Measurements from ENCODE around the gene AHRR.

Gene AHRR

GRCh38 chr5:453725-454481, 132.4 kb downstream of the AHRR start:
- Histone ChIP-seq H3K36me3 (ENCODE audit: control insufficient read depth in 2 of 2, insufficient read depth in 2 of 2, low read length in 2 of 2) (peaks cover 57 to 64% of the 10 kb centered on the region in 2 donors), H3K9me3 (ENCODE audit: control insufficient read depth in 2 of 2, low read length in 2 of 2) (peaks cover 0 to 8% of the 10 kb centered on the region in 2 donors), H3K27ac (ENCODE audit: low read length) (no peak overlapping the region), H3K4me1 (ENCODE audit: control insufficient read depth, insufficient read depth, low read length) (no peaks in the 10 kb centered on the region), H3K27me3 (ENCODE audit: control insufficient read depth in 1 of 2, insufficient read depth in 2 of 2, low read length in 2 of 2) (no peaks in the 10 kb centered on the region), H3K4me3 (ENCODE audit: low read length in 2 of 2) (no peak overlapping the region), H3K9ac (ENCODE audit: low read length in 2 of 2) (no peak overlapping the region)

GRCh38 chr5:454936-455335, 133.4 kb downstream of the AHRR start:
- Histone ChIP-seq H3K27ac (ENCODE audit: low read length) (no peak overlapping the region), H3K4me3 (ENCODE audit: low read length in 2 of 2) (no peak overlapping the region), H3K27me3 (ENCODE audit: control insufficient read depth in 1 of 2, insufficient read depth in 2 of 2, low read length in 2 of 2) (no peaks in the 10 kb centered on the region), H3K9ac (ENCODE audit: low read length in 2 of 2) (no peak overlapping the region), H3K36me3 (ENCODE audit: control insufficient read depth in 2 of 2, insufficient read depth in 2 of 2, low read length in 2 of 2) (peaks cover 56 to 63% of the 10 kb centered on the region in 2 donors), H3K9me3 (ENCODE audit: control insufficient read depth in 2 of 2, low read length in 2 of 2) (peaks cover 0 to 8% of the 10 kb centered on the region in 2 donors), H3K4me1 (ENCODE audit: control insufficient read depth, insufficient read depth, low read length) (no peaks in the 10 kb centered on the region)

GRCh38 chr5:455806-456205, 134.3 kb downstream of the AHRR start:
- Histone ChIP-seq H3K9me3 (ENCODE audit: control insufficient read depth in 2 of 2, low read length in 2 of 2) (peaks cover 0 to 8% of the 10 kb centered on the region in 2 donors), H3K9ac (ENCODE audit: low read length in 2 of 2) (no peak overlapping the region), H3K27ac (ENCODE audit: low read length) (no peak overlapping the region), H3K4me1 (ENCODE audit: control insufficient read depth, insufficient read depth, low read length) (no peaks in the 10 kb centered on the region), H3K4me3 (ENCODE audit: low read length in 2 of 2) (no peak overlapping the region), H3K36me3 (ENCODE audit: control insufficient read depth in 2 of 2, insufficient read depth in 2 of 2, low read length in 2 of 2) (peaks cover 63 to 65% of the 10 kb centered on the region in 2 donors), H3K27me3 (ENCODE audit: control insufficient read depth in 1 of 2, insufficient read depth in 2 of 2, low read length in 2 of 2) (no peaks in the 10 kb centered on the region)

- Histone ChIP-seq H3K4me1 (ENCODE audit: control insufficient read depth, insufficient read depth, low read length) (no peaks in the 10 kb centered on the region), H3K36me3 (ENCODE audit: control insufficient read depth in 2 of 2, insufficient read depth in 2 of 2, low read length in 2 of 2) (peaks cover 62 to 64% of the 10 kb centered on the region in 2 donors), H3K27me3 (ENCODE audit: control insufficient read depth in 1 of 2, insufficient read depth in 2 of 2, low read length in 2 of 2) (no peaks in the 10 kb centered on the region)
These were observed 135.1 kb downstream of the AHRR start for GRCh38 chr5:456351-457194.

GRCh38 chr5:457195-457961, 135.9 kb downstream of the AHRR start:
- no peaks in the 10 kb centered on the region for H3K9me3 ChIP-seq (ENCODE audit: control insufficient read depth in 2 of 2, low read length in 2 of 2)
- H3K4me1 ChIP-seq (ENCODE audit: control insufficient read depth, insufficient read depth, low read length), result no peaks in the 10 kb centered on the region
- H3K9ac ChIP-seq (ENCODE audit: low read length in 2 of 2), result no peak overlapping the region
- no peak overlapping the region for H3K4me3 ChIP-seq (ENCODE audit: low read length in 2 of 2)
- no peak overlapping the region for H3K27ac ChIP-seq (ENCODE audit: low read length)
- H3K36me3 ChIP-seq (ENCODE audit: control insufficient read depth in 2 of 2, insufficient read depth in 2 of 2, low read length in 2 of 2), result peaks cover 63 to 67% of the 10 kb centered on the region in 2 donors
- H3K27me3 ChIP-seq (ENCODE audit: control insufficient read depth in 1 of 2, insufficient read depth in 2 of 2, low read length in 2 of 2), result no peaks in the 10 kb centered on the region

More at GRCh38 chr5:456351-457194, 135.1 kb downstream of the AHRR start:
- Histone ChIP-seq H3K9me3 (ENCODE audit: control insufficient read depth in 2 of 2, low read length in 2 of 2) (peaks cover 0 to 5% of the 10 kb centered on the region in 2 donors), H3K27ac (ENCODE audit: low read length) (no peak overlapping the region), H3K9ac (ENCODE audit: low read length in 2 of 2) (no peak overlapping the region), H3K4me3 (ENCODE audit: low read length in 2 of 2) (no peak overlapping the region)

- H3K36me3 ChIP-seq (ENCODE audit: control insufficient read depth in 2 of 2, insufficient read depth in 2 of 2, low read length in 2 of 2), result peaks cover 55 to 60% of the 10 kb centered on the region in 2 donors
- H3K27ac ChIP-seq (ENCODE audit: low read length), result no peak overlapping the region
- H3K9me3 ChIP-seq (ENCODE audit: control insufficient read depth in 2 of 2, low read length in 2 of 2), result no peaks in the 10 kb centered on the region
- no peak overlapping the region for H3K9ac ChIP-seq (ENCODE audit: low read length in 2 of 2)
- H3K4me3 ChIP-seq (ENCODE audit: low read length in 2 of 2), result no peak overlapping the region
- no peaks in the 10 kb centered on the region for H3K4me1 ChIP-seq (ENCODE audit: control insufficient read depth, insufficient read depth, low read length)
- no peaks in the 10 kb centered on the region for H3K27me3 ChIP-seq (ENCODE audit: control insufficient read depth in 1 of 2, insufficient read depth in 2 of 2, low read length in 2 of 2)
These were observed 137.2 kb downstream of the AHRR start for GRCh38 chr5:458547-459353.

- H3K36me3 ChIP-seq (ENCODE audit: control insufficient read depth in 2 of 2, insufficient read depth in 2 of 2, low read length in 2 of 2), result peaks cover 54 to 61% of the 10 kb centered on the region in 2 donors
- no peaks in the 10 kb centered on the region for H3K4me1 ChIP-seq (ENCODE audit: control insufficient read depth, insufficient read depth, low read length)
These were observed 138.2 kb downstream of the AHRR start for GRCh38 chr5:459562-460272.

GRCh38 chr5:460273-460625, 138.7 kb downstream of the AHRR start:
- no peaks in the 10 kb centered on the region for H3K4me1 ChIP-seq (ENCODE audit: control insufficient read depth, insufficient read depth, low read length)
- peaks cover 54 to 57% of the 10 kb centered on the region in 2 donors for H3K36me3 ChIP-seq (ENCODE audit: control insufficient read depth in 2 of 2, insufficient read depth in 2 of 2, low read length in 2 of 2)
- H3K9me3 ChIP-seq (ENCODE audit: control insufficient read depth in 2 of 2, low read length in 2 of 2), result no peaks in the 10 kb centered on the region
- no peak overlapping the region for H3K27ac ChIP-seq (ENCODE audit: low read length)
- H3K9ac ChIP-seq (ENCODE audit: low read length in 2 of 2), result no peak overlapping the region
- no peaks in the 10 kb centered on the region for H3K27me3 ChIP-seq (ENCODE audit: control insufficient read depth in 1 of 2, insufficient read depth in 2 of 2, low read length in 2 of 2)
- no peak overlapping the region for H3K4me3 ChIP-seq (ENCODE audit: low read length in 2 of 2)

More at GRCh38 chr5:459562-460272, 138.2 kb downstream of the AHRR start:
- H3K4me3 ChIP-seq (ENCODE audit: low read length in 2 of 2), result no peak overlapping the region
- no peak overlapping the region for H3K9ac ChIP-seq (ENCODE audit: low read length in 2 of 2)
- no peak overlapping the region for H3K27ac ChIP-seq (ENCODE audit: low read length)
- H3K27me3 ChIP-seq (ENCODE audit: control insufficient read depth in 1 of 2, insufficient read depth in 2 of 2, low read length in 2 of 2), result no peaks in the 10 kb centered on the region
- H3K9me3 ChIP-seq (ENCODE audit: control insufficient read depth in 2 of 2, low read length in 2 of 2), result no peaks in the 10 kb centered on the region

GRCh38 chr5:462051-462481, 140.6 kb downstream of the AHRR start:
- H3K27me3 ChIP-seq (ENCODE audit: control insufficient read depth in 1 of 2, insufficient read depth in 2 of 2, low read length in 2 of 2), result no peaks in the 10 kb centered on the region
- peaks cover 52 to 60% of the 10 kb centered on the region in 2 donors for H3K36me3 ChIP-seq (ENCODE audit: control insufficient read depth in 2 of 2, insufficient read depth in 2 of 2, low read length in 2 of 2)

More at GRCh38 chr5:462051-462481, 140.6 kb downstream of the AHRR start:
- Histone ChIP-seq H3K4me3 (ENCODE audit: low read length in 2 of 2) (no peak overlapping the region), H3K9ac (ENCODE audit: low read length in 2 of 2) (no peak overlapping the region), H3K27ac (ENCODE audit: low read length) (no peak overlapping the region), H3K4me1 (ENCODE audit: control insufficient read depth, insufficient read depth, low read length) (no peaks in the 10 kb centered on the region), H3K9me3 (ENCODE audit: control insufficient read depth in 2 of 2, low read length in 2 of 2) (no peaks in the 10 kb centered on the region)

All from stomach smooth muscle (tissue), 2 donors.